Raji (cell line): ENCODE measurements around the gene GATAD2A.

Experiments used
- POLR2A ChIP-seq: IDR thresholded peaks from 2 replicates; pipeline ENCODE4 v1.6.1; 2011; ENCODE audit warnings: low read depth, low read length, control low read depth; ENCODE audit not compliant: insufficient read depth

The GATAD2A gene

DNA sequence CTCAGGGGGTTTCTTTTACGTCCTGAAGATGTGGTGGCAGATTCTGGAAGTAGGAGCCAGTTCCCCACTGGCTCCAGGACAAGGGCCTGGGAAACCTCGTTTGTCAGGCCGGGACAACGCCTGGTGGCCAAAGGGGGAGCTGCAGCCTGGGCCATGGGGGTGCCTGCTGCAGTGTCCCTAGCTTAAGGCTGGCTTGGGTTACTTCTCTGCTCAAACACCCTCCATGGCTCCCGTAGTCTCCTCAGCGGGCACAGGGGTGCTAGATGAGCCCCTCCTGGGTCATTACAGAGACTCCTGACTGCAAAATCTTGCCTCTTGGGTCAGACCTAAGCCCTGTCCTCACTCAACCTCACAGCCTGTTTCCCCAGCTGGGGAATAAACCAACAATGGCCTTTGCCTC lies 147.3 kb downstream of the GATAD2A start:
- no peak for TF ChIP-seq POLR2A

DNA sequence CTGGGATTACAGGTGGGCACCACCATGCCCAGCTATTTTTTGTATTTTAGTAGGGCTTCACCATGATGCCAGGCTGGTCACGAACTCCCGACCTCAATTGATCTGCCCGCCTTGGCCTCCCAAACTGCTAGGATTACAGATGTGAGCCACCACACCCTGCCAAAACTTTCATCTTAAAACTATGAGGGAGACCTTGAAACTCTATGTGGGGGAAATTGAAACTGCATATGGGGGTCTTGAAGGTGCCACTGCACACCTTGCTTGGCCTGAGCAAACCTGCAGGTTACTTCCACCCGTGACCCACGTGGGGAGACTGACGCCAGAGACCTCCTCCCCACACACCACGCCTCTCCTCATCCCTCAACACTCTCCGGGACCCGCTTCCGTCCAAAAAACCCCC lies 148.2 kb downstream of the GATAD2A start:
- TF ChIP-seq POLR2A = no peak

DNA sequence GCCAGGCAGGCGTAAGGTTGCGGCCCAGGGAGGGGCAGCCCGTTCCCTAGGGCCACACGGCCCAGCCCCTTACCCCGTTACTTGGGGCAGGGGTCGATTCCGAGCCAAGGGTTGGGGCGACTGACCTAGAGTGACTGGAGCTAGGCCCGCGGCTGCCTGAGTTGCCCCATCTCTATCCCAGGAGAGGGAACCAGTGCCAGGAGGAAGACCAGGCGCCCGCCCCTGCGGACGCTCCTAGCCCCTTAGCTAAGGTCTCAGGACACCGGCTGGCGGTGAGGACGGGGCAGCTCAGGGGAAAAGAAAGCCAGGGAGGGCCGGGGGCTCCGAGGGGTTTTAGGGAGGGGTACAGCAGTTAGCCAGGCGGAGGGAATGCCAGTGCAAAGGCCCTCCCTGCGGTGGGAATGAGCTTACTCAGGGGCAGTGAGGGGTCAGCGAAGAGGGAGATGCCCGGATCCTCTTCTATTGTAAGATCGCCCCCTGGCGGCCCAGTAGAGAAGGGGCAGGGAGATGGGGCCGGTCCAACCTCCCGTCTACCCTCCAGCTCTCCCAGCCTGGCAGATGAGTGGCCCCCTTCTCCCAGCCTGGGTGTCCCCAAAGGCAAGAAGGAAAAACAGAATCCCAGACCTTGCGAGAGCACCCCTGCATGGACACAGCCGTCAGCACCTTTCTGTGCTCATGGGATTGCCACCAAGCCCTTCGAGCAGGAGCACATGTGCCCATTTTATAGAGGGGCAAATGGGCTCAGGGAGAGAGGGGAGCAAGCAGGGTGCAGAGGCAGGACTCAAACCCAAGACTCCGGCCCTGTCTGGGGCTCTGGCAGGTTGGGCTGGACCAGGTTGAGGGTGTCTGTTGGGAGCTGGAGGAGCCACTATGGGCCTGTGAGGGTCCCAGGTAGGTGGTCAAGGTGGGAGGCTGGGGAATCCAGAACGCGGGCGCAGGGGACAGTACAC lies 148.9 kb downstream of the GATAD2A start:
- TF ChIP-seq POLR2A = no peak

DNA sequence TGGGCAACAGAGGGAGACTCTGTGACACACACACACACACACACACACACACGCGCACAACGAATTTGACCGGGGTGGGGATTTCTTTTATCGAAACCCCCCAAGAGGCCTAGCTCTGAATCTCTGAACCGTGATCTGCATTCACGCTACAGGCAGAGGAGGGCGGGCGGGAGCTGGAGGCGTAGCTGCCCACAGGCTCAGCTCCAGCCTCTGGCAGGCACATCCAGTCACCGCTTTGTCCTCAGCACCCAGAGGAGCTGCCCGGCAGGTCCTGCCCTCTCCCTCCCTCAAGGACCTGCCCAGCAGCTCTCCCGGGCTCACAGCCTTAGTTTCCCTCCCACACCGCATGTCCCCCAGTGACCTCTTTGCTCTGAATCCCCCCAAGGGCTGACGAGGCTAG lies 152.6 kb downstream of the GATAD2A start:
- no peak for TF ChIP-seq POLR2A
